Daoy (cell line): ENCODE data around the gene DMRTA2. TPM values are rescaled to one million over a fixed set of nuclear protein-coding genes. Genes with fewer than 3 reads are reported as not detected.

Experiments used
- DNase-seq: peaks from one replicate; pipeline ENCODE4 v3.0.0-alpha.2; 2015; ENCODE audit warnings: low read depth
- total RNA-seq: library from RNA; depleted of rRNA; stranded (reverse); fragments of >200 nt; shearing (Covaris generic); gene quantifications from 2 replicates; pipeline ENCODE4 v1.2.3, GENCODE V29; 2014

Gene DMRTA2
- total RNA-seq, 1 experiment from 2014 or later, result 24.9 TPM

DNA sequence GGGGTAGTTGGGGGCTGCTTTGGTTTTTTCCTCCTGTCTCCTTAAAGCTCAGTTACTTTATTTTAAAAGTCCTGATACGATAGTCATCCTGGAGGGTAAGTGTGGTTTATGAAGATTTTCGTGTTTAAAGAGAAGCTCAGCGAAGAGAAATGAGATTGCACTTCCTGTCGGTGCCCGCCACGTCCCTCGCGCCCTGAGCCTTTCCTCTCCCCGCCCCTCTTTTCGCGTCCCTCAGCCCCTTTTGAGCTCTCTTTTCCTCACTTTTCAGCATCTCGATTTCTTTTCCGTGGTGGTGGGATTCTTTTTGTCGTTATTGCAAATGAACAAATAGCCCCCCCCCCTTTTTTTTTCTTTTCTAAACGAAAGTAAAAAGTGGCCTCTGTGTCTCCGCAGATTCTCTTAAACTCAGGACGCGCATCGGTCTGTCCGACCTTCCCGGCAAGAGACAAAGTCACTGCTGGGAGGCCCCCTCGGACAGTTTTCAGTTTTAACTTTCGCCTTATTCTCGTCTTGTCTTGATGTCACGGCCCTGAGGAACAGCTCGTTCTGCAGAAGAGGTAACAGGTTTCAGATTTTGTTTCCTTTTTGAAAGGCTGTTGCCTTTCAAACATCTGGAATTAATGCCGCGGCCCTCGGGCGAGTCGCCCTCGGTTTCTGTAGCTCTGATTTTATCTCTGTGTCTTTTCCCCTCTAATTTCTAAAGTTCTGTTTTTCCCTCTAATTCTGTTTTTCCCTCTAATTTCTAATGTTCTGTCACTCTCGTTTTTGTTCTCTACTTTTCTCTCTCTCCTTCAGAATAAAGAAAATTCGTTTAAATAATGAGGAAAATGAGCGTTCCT is 1.0 kb upstream of the DMRTA2 start:
- DNase-seq, result peak; percentile 71

DNA sequence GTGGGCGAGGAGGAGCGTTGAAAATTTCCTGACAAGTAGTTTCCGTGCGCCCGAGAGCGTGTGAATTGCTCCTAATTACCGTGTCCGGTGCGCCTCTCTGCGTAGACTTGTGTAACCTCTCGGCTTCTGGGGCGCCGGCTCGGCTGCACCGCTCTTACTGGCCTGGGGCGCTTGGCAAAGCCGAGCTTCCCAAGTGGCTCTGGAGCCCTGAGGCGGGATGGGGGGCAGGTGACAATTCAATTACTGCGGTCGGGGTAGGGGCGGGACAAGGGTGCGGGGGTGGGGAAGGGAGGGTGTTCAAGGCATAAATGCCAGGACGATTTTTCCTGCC is 392 bp upstream of the DMRTA2 start:
- DNase-seq, result no peak

DNA sequence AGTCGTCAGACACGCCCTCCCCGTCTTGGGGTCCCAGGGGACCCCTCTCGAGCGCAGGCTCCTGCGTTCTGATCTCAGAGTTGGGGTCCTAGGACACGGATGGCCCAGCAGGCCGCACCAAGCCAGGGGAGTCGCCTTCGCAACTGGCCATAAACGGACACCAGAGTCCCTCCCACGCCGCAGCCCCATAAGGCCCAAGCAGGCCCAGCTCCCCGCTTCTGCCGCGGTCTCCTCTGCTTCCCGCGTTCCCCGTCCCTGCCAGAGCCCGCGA is 633 bp downstream of the DMRTA2 start:
- DNase-seq, result no peak

DNA sequence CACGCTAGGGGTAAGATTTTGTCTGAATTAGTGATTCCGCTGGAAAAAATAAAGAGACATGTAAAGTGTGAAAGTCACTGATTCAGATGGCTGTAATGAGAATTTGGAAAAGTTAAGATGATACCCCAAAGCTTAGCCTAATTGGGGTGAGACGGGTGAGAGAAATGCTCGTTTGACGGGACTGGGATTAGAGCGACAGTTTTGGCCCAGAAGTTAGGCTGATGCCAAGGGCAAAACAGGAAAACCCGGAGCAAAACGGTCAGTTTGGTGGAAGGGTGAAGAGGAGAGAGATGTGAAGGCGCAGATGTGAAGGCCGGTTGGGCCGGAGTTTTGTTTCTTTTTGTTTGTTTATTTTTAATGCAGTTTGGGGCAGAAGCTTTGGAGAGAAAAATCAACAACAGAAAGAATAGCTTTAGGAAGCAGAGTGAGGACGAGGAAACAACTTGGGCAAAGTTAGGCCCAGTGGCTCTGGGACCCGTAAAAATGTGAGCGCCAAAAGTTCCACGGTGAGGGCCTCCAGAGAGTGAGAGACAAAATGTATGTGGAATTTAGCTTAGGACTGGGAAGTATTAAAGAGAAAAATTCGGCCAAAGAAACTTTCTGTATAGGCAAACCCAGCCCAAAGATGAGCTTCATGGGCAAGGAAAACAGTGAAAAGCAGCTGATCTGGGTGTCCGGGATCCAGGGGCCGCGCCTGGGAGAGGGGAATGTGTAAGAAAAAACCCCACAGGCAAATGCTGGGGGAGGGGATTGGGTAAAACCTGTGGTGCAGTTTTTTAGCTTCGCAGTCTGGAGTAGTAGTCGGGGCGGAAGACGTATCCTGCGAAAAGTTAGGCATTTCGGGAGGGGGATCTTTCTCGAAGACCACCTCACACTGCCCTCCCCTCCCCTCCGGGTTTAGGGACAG is 1.2 kb downstream of the DMRTA2 start:
- no peak for DNase-seq

DNA sequence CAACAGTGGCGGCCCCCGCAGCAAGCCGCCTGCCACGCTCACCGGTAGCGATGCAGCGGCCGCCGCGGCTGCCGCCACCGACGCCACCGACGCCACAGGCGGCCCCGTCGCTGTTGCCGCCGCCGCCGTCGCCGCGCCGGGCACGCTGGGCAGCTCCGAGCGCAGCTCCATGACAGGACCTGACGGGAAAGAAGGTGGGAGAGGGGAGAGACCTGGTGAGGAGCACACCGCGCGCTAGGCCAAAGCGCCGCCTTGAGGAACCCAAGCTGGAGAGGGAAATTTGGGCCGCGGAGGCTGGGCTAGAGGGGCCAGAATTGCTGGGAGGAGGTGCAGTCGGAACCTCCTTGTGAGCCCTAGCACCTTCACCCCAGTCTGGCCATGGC is 1.9 kb downstream of the DMRTA2 start:
- no peak for DNase-seq

DNA sequence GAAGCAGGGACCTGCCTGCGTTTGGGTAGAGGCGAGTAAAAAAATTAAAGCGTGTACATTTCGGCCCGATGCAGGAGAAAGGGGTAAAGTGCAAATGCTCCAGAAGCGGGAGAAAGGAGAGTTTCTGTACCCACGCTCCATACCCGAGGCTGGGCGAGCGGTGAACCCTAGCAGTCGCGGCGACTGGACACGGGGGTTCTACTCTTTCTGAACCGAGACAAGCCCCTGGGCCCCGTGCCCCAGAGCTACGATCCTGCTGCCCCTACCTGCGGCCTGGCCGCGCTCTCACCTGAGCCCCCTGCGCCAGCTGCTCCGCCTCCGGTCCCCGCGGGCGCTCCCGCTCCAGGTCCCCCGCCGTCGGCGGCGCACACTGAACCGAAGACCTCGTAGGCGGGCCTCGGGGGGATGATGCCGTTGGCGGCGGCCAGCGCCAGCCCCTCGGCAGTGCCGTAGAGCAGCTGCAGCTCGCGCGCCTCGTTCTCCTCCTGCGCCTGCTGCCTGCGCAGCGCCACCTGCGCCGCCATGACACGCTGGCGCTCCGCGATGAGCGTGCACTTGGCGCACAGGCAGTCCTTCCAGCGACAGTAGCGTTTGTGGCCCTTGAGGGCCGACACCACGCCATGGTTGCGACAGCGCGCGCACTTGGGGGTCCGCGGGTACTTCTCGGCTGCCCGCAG is 2.4 kb downstream of the DMRTA2 start:
- DNase-seq, result no peak

GRCh38 chr1:50419907-50420677 is 3.2 kb downstream of the DMRTA2 start:
- no peak for DNase-seq

- no peak for DNase-seq
Observed at GRCh38 chr1:50419192-50419906, 3.9 kb downstream of the DMRTA2 start.

- DNase-seq, result no peak
Observed at GRCh38 chr1:50418600-50419109, 4.6 kb downstream of the DMRTA2 start.

GRCh38 chr1:50417946-50418599 is 5.2 kb downstream of the DMRTA2 start:
- no peak for DNase-seq

GRCh38 chr1:50417507-50417906 is 5.7 kb downstream of the DMRTA2 start:
- no peak for DNase-seq

DNA sequence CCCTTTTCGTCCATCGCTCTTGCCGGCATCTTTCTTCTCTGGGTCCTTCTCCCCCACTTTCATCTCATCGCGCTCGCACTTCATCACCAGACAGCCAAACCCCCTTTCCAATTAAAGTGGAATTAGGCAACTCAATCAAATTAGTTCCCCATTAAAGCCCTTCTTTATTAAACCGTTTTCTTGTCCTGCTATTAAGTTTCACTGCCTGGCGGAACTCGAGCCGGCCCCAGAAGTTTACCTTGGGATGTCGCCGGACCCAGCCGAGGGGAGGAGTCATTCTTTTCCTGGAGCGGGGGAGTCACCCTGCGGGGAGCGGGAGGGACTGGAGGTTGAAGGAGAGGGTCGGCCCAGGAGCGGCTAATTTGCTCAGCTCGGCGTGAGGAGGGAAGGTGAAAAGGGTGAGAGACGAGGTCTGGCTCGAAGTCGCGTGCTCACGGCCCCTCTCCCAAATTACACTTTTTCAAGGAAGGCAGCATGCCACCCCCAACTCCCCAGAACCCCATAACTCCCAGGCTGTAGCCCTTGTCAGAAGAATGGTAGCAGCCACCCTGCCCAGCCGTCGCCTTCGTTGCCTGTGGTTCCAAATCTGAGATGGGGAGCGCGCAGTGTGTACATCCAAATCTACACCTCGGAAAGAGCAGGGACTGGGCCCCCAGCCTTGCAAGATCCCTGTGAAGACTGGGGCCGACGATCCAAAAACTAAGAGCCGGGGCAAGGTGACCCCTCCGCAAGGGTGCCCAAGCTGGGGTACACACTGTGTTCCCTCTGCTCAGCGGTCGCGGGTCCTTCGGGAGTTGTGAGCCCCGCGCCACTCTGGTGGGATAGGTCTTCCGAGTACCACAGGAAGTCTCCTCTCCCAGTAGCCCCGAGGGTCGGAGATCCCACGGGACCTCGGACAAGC is 6.4 kb downstream of the DMRTA2 start:
- DNase-seq, result no peak

DNA sequence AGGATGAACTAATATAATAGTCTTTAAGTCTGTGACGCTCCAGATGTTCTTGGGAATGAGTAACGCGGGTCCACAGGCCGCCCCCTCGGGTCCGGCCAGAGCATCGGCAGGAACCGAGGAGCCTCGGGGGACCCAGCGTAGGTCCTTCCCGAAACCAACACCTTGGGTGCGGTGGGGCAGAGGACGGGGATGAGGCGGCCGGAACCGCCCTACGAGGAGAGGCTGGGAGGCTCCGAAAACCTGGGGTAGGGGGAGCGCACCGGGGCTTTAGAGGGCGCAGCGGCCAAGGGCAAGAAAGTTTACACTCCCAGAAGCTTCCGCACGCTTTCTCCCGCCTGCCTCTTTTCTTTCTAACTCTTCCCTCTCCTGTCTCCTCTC is 7.1 kb downstream of the DMRTA2 start:
- no peak for DNase-seq

GRCh38 chr1:50415235-50416149 is 7.8 kb downstream of the DMRTA2 start:
- no peak for DNase-seq

GRCh38 chr1:50414853-50415234 is 8.4 kb downstream of the DMRTA2 start:
- no peak for DNase-seq

DNA sequence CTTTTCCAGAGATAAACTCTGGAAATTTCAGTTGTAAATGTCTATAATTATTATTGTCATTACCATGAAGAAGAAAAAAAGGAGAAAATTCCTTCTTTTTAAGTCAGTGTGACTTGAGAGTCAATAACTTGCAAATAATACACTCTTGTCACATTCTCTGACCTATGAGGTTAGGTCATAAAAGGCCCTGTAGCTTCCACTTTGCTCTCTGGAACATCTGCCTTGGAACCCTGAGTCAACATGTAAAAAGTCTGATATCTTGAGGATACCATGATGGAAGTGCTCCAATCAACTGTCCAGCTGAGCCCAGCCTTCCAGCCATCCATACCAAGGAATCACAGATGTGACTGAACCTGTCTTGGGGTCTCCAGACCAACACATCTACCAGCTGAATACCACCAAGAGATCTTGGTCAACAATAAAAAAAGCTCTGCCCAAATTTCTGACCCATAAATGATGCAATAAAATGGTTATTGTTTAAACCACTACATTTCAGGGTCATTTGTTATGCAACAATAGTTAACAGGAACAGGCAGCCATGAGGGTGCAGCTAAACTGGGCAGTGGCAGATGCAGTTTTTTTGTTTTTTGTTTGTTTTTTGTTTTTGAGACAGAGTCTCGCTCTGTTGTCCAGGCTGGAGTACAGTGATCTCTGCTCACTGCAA is 10.3 kb downstream of the DMRTA2 start:
- DNase-seq, result no peak

- no peak for DNase-seq
Observed at GRCh38 chr1:50405814-50406213, 17.4 kb downstream of the DMRTA2 start.
